Panc1 (cell line): ENCODE measurements around the gene MPC1.

ENCODE experiments used
- POLR2AphosphoS5 ChIP-seq: IDR thresholded peaks from 2 replicates; pipeline ENCODE4 v1.6.1; 2012; ENCODE audit warnings: mild to moderate bottlenecking, low read depth, low read length, moderate library complexity
- REST ChIP-seq, 2 experiments: IDR thresholded peaks; 2 replicates each; pipeline ENCODE4 v1.6.1; 2011 to 2012; ENCODE audit warnings: low read depth in 2 of 2, control low read depth in 1 of 2, low read length in 1 of 2, mild to moderate bottlenecking in 1 of 2, moderate library complexity in 1 of 2; ENCODE audit not compliant: insufficient read depth in 1 of 2
- SIN3A ChIP-seq: IDR thresholded peaks from 2 replicates; pipeline ENCODE4 v1.6.1; 2012; ENCODE audit warnings: low read depth, mild to moderate bottlenecking, low read length, moderate library complexity, borderline replicate concordance; ENCODE audit not compliant: insufficient read depth
- TCF7L2 ChIP-seq: IDR thresholded peaks from 2 replicates; pipeline ENCODE4 v1.6.1; 2011; ENCODE audit warnings: mild to moderate bottlenecking, low read depth, low read length, inconsistent platforms
- TF ChIP-seq, protein P1 (sequence below): fragments of 450-650 bp; IDR thresholded peaks from 2 replicates; pipeline ENCODE4 v1.5.1; 2017; ENCODE audit warnings: mild to moderate bottlenecking

DNA sequence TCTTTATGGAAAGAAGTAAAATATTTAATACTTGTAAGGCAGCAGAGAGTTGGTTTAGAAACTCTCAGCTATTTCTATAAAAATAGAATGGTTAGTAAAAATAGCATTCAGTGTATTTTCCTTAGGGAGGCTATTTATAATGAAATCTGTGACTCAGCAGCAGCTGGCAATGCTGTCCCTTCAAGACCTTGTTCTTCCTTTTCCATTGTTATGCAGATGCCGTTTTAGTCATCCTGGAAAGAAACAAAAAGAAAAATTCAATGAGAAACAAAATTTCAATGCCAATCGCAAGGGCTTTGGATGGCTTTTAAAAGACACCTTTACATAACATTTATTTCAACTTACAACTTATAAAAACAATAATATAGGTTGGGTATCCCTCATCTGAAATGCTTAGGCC lies 17.5 kb downstream of the MPC1 start:
- no peak for TF ChIP-seq POLR2AphosphoS5
- TF ChIP-seq, protein P1, sequence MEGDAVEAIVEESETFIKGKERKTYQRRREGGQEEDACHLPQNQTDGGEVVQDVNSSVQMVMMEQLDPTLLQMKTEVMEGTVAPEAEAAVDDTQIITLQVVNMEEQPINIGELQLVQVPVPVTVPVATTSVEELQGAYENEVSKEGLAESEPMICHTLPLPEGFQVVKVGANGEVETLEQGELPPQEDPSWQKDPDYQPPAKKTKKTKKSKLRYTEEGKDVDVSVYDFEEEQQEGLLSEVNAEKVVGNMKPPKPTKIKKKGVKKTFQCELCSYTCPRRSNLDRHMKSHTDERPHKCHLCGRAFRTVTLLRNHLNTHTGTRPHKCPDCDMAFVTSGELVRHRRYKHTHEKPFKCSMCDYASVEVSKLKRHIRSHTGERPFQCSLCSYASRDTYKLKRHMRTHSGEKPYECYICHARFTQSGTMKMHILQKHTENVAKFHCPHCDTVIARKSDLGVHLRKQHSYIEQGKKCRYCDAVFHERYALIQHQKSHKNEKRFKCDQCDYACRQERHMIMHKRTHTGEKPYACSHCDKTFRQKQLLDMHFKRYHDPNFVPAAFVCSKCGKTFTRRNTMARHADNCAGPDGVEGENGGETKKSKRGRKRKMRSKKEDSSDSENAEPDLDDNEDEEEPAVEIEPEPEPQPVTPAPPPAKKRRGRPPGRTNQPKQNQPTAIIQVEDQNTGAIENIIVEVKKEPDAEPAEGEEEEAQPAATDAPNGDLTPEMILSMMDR, result no peak
- TF ChIP-seq SIN3A, result no peak
- no peak for TF ChIP-seq TCF7L2
- TF ChIP-seq REST (IDR thresholded peaks at IDR 0.05; ENCODE audit: insufficient read depth in 1 of 2, low read depth in 2 of 2, low read length in 1 of 2), result no peak
